Sigmoid colon (tissue), 3 donors: ENCODE results near the gene SLC44A1.

Experiments
- POLR2A ChIP-seq, 2 donors: fragments of 450-650 bp; IDR thresholded peaks; one replicate each; pipeline ENCODE4 v1.6.1; 2016; ENCODE audit warnings: antibody characterized with exemption in 2 of 2, mild to moderate bottlenecking in 2 of 2, moderate library complexity in 2 of 2
- TF ChIP-seq, protein P1 (sequence below), 4 experiments: fragments of 450-650 bp in 3 of 4; fragments of 200-600 bp in 1 of 4; IDR thresholded peaks; one replicate each; pipeline ENCODE4 v1.5.1; 2016 to 2019; ENCODE audit warnings: antibody characterized with exemption in 4 of 4, mild to moderate bottlenecking in 3 of 4, moderate library complexity in 2 of 4

DNA sequence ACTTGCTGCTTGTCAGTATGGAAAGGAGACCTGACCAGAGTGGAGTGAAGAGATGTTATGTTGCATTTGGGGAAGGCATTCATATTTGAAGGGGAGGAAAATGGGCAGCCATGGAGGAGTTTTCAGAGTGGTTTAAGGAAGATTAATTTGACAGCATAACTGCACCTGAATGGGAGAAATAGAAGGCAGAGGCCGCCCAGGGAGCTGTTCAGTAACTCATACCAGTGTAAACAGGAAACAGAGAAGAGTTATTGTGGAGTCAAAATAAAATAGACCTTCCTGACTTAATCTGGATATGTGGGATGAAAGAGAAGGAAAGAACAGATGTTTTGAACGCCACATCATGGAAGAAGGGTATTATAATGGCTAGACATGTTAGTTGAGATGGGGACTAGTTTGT lies 13.4 kb downstream of the SLC44A1 start:
- TF ChIP-seq POLR2A (IDR thresholded peaks at IDR 0.05), result no peak
- TF ChIP-seq, protein P1, sequence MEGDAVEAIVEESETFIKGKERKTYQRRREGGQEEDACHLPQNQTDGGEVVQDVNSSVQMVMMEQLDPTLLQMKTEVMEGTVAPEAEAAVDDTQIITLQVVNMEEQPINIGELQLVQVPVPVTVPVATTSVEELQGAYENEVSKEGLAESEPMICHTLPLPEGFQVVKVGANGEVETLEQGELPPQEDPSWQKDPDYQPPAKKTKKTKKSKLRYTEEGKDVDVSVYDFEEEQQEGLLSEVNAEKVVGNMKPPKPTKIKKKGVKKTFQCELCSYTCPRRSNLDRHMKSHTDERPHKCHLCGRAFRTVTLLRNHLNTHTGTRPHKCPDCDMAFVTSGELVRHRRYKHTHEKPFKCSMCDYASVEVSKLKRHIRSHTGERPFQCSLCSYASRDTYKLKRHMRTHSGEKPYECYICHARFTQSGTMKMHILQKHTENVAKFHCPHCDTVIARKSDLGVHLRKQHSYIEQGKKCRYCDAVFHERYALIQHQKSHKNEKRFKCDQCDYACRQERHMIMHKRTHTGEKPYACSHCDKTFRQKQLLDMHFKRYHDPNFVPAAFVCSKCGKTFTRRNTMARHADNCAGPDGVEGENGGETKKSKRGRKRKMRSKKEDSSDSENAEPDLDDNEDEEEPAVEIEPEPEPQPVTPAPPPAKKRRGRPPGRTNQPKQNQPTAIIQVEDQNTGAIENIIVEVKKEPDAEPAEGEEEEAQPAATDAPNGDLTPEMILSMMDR (IDR thresholded peaks at IDR 0.05), result no peak
